GM18505 (cell line): ENCODE data around the gene GALNT2.

Experiments
- ATAC-seq: cut with Tn5 transposase; IDR thresholded peaks from one replicate; pipeline ENCODE4 v1.9.1; 2021; ENCODE audit not compliant: unreplicated experiment
- POLR2A ChIP-seq: IDR thresholded peaks from 4 replicates; pipeline ENCODE4 v1.6.1; 2011; ENCODE audit warnings: borderline replicate concordance; ENCODE audit not compliant: insufficient read depth, insufficient read length; ENCODE audit errors: extremely low read depth

The GALNT2 gene

DNA sequence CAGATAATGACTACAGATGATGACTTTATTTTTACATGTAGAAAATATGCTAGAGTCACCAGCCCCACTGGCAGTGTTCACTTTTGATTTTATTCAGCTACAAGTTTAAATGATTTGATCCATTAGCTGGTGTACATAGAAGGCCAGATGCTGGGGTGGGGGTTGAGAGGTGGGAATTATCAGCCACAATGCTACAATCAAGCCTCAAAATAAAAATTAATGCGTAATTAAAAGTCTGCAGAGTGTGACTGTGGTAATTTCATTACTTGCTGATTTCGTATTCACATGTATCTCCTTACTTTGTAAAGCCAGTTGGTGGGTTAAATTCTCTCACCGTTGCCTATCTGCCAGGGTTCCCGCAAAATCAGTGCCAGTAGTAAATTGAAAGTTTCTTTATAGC is 109.3 kb downstream of the GALNT2 start:
- no peak for TF ChIP-seq POLR2A
- ATAC-seq, result no peak

- ATAC-seq, result no peak
- no peak for TF ChIP-seq POLR2A
Observed at GRCh38 chr1:230176871-230177411, 109.9 kb downstream of the GALNT2 start.

- TF ChIP-seq POLR2A, result no peak
- no peak for ATAC-seq
Observed at GRCh38 chr1:230179249-230179648, 112.2 kb downstream of the GALNT2 start.

DNA sequence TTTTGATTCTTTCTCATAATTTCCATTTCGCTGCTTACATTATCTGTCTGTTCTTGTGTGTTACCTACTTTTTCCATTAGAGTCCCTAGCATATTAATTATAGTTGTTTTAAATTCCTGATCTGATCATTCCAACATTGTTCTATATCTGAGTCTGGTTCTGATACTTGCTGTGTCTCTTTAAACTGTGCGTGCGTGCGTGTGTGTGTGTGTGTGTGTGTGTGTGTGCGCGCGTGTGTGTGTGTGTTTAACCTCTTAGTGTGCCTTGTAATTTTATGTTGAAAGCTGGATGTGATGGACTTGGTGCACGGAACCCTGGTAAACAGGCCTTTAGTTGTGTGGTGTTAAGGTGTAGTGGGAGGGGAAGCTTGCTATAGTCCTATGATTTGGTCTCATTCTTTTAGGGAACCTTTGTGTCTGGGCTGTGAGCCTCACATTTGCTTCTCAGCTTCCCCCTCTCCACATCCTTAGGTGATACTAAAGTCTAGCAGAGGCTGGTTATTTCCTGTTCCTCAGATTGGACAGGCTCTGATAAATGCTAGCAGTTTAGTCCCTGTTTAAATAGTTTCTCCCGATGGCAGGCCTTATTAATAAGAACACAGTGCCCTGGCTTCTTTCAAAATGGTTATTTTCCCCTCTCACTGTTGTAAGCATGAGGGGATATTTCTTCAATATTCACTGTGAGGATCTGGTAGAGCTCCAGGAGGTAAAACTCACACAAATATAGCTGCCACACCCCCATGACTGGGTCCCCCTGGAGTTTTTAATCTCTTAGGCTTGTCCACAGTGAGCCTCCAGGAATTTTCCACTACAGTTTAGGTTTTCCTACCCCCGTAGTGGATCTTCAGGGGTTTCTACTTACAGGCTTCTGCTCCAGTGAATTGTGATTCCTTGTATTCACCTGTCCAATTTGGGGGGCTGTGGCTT is 118.3 kb downstream of the GALNT2 start:
- no peak for ATAC-seq
- TF ChIP-seq POLR2A, result no peak

- ATAC-seq, result no peak
- TF ChIP-seq POLR2A, result no peak
Observed at GRCh38 chr1:230186003-230186863, 119.2 kb downstream of the GALNT2 start.

- ATAC-seq, result no peak
- TF ChIP-seq POLR2A, result no peak
Observed at GRCh38 chr1:230186874-230187273, 119.8 kb downstream of the GALNT2 start.

DNA sequence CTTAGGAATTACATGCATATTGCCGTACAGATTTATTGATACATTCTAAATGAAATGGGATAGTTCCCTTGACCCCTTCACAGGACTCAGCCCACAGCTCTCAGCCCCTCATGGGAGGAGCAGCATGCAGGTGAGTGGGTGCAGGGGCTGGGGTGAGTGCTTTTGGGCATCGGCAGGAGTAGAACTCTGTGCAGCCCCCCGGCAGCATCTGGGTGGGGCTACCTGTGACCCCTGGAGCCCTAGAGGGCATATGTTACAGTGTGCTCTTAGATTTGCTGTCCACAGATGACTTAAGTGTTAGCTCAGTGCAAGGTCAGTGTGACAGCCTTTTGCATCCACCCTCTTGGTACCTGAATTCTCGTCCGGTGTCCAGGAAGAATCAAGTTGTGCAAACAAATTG is 120.3 kb downstream of the GALNT2 start:
- ATAC-seq, result no peak
- TF ChIP-seq POLR2A, result no peak

GRCh38 chr1:230188826-230189225 is 121.8 kb downstream of the GALNT2 start:
- TF ChIP-seq POLR2A, result no peak

GRCh38 chr1:230189341-230189740 is 122.3 kb downstream of the GALNT2 start:
- ATAC-seq, result no peak
- TF ChIP-seq POLR2A, result no peak

More at GRCh38 chr1:230188826-230189225, 121.8 kb downstream of the GALNT2 start:
- ATAC-seq, result no peak

GRCh38 chr1:230189824-230190223 is 122.8 kb downstream of the GALNT2 start:
- no peak for ATAC-seq
- no peak for TF ChIP-seq POLR2A

- no peak for TF ChIP-seq POLR2A
- ATAC-seq, result no peak
Observed at GRCh38 chr1:230191079-230191804, 124.2 kb downstream of the GALNT2 start.

GRCh38 chr1:230191855-230192254 is 124.8 kb downstream of the GALNT2 start:
- ATAC-seq, result no peak

DNA sequence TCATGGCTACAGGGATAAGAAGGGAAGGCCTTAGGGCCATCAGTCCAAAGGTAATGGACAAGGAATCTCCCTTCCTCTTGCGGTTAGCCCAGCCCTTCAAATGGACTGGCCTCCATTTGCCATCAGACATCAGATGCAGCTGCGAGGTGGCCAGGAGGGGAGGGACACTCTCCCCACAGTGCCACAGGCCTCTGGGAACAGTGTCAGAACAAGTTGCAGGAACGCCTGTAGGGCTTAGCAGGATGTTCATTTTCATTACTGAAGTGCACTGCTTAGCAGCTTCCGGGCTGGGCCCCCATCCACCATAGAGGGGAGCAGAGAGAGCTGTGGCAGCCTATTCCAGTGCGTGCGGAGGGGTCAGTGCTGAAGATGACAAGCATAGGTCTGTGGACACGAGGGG is 127.5 kb downstream of the GALNT2 start:
- no peak for TF ChIP-seq POLR2A
- ATAC-seq, result no peak

More at GRCh38 chr1:230191855-230192254, 124.8 kb downstream of the GALNT2 start:
- no peak for TF ChIP-seq POLR2A
